ENCODE results near the gene GMCL1.

The GMCL1 gene

GRCh38 chr2:69810550-69810949 is 18.9 kb upstream of the GMCL1 start:
- H3K4me3 Mint-ChIP-seq, result peak overlapping the region; percentile 19
- peaks cover 47% of the 10 kb centered on the region for H3K4me1 Mint-ChIP-seq
- TF ChIP-seq, protein P1, sequence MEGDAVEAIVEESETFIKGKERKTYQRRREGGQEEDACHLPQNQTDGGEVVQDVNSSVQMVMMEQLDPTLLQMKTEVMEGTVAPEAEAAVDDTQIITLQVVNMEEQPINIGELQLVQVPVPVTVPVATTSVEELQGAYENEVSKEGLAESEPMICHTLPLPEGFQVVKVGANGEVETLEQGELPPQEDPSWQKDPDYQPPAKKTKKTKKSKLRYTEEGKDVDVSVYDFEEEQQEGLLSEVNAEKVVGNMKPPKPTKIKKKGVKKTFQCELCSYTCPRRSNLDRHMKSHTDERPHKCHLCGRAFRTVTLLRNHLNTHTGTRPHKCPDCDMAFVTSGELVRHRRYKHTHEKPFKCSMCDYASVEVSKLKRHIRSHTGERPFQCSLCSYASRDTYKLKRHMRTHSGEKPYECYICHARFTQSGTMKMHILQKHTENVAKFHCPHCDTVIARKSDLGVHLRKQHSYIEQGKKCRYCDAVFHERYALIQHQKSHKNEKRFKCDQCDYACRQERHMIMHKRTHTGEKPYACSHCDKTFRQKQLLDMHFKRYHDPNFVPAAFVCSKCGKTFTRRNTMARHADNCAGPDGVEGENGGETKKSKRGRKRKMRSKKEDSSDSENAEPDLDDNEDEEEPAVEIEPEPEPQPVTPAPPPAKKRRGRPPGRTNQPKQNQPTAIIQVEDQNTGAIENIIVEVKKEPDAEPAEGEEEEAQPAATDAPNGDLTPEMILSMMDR (IDR thresholded peaks at IDR 0.05), result no peak
- H3K27me3 Mint-ChIP-seq (ENCODE audit: low read depth, poor library complexity), result peaks cover 11% of the 10 kb centered on the region
- H3K9me3 Mint-ChIP-seq, result peaks cover 7% of the 10 kb centered on the region
- peaks cover 23% of the 10 kb centered on the region for H3K36me3 Mint-ChIP-seq (ENCODE audit: low read depth)
- peak overlapping the region; percentile 66 for H3K27ac Mint-ChIP-seq
- DNase-seq, result no peak

DNA sequence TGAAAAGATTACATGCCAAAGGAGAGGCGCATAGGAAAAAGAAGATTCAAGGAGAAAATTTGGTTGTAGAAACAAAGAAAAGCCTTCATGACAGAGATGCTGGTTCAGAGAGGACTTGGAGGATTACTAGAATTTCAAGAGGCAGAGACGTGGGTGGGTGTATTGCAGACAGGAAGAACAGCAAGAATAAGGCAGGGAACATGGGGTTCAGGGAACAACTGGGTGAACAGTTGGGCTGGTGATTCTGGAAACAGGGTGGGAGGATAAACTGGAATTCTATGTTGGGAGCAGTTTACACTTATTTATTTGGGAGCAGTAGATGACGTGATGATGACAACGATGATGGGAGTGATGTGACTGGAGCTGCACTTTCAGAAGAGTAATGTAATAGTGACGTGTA is 18.4 kb upstream of the GMCL1 start:
- no peak for DNase-seq
- H3K27ac Mint-ChIP-seq, result peak overlapping the region; percentile 66
- peaks cover 7% of the 10 kb centered on the region for H3K9me3 Mint-ChIP-seq
- H3K36me3 Mint-ChIP-seq (ENCODE audit: low read depth), result peaks cover 19% of the 10 kb centered on the region
- H3K27me3 Mint-ChIP-seq (ENCODE audit: low read depth, poor library complexity), result peaks cover 11% of the 10 kb centered on the region
- H3K4me1 Mint-ChIP-seq, result peaks cover 43% of the 10 kb centered on the region
- peak overlapping the region; percentile 19 for H3K4me3 Mint-ChIP-seq
- TF ChIP-seq, protein P1 (IDR thresholded peaks at IDR 0.05), result no peak

- Mint-ChIP-seq H3K27ac (peak overlapping the region; percentile 66), H3K27me3 (ENCODE audit: low read depth, poor library complexity) (peaks cover 7% of the 10 kb centered on the region), H3K4me1 (peaks cover 37% of the 10 kb centered on the region), H3K9me3 (peaks cover 4% of the 10 kb centered on the region), H3K4me3 (peak overlapping the region; percentile 28), H3K36me3 (ENCODE audit: low read depth) (peaks cover 13% of the 10 kb centered on the region)
- TF ChIP-seq, protein P1 (IDR thresholded peaks at IDR 0.05), result no peak
- DNase-seq, result no peak
Observed at GRCh38 chr2:69811591-69811990, 17.9 kb upstream of the GMCL1 start.

DNA sequence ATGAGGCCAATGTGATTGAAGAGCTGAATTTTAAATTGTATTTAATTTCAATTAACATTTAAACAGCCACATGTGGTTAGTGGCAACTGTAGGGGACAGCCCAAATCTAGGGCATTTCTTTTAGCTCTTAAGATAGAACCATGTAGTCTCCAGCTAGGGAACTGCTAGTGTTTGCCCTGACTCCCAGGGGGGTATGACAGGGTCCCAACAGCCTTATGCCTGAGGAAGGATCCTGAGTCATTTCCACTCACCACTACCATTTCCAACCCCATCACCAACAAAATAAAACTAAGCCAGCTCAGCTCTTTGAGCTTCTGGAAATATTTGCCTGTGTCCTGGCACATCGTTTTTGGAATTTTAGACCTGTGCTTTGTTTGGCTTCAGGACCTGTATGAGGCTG is 13.7 kb upstream of the GMCL1 start:
- H3K27me3 Mint-ChIP-seq (ENCODE audit: low read depth, poor library complexity), result peaks cover 8% of the 10 kb centered on the region
- H3K4me1 Mint-ChIP-seq, result peaks cover 29% of the 10 kb centered on the region
- TF ChIP-seq, protein P1 (IDR thresholded peaks at IDR 0.05), result no peak
- peaks cover 4% of the 10 kb centered on the region for H3K9me3 Mint-ChIP-seq
- peaks cover 5% of the 10 kb centered on the region for H3K36me3 Mint-ChIP-seq (ENCODE audit: low read depth)
- H3K4me3 Mint-ChIP-seq, result no peak overlapping the region
- no peak for DNase-seq
- H3K27ac Mint-ChIP-seq, result no peak overlapping the region

DNA sequence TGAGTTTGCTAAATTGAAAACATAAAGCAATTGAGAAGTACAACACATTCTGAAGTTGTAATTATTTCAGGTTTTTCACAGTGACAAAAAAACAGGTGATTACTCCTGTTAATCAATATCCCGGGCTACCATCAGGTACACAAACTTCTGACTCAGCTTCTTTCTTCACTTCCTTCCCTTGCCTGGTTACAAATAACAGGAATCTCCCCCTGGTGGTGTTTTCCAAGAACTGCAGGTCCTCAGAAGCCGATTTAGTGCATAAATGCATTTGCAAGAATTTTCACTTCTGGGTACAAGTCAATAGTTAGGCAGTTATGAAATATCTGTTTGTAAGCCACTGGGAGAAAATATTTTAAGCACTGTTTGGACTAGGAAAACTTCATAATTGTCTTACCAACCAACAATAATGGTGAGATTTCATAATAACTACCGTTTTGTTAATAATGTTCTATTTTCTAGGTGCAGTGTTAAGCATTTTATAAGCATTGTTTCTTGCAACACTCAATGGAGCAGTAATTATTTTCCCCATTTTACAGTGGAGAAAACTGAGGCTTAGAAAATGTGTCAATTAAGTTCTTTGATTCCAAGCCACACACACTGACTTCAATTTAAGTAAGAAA is 12.4 kb upstream of the GMCL1 start:
- peak; percentile 68 for DNase-seq
- Mint-ChIP-seq H3K9me3 (peaks cover 4% of the 10 kb centered on the region), H3K4me1 (peaks cover 16% of the 10 kb centered on the region), H3K27me3 (ENCODE audit: low read depth, poor library complexity) (peaks cover 5% of the 10 kb centered on the region), H3K4me3 (no peak overlapping the region), H3K27ac (no peak overlapping the region), H3K36me3 (ENCODE audit: low read depth) (peaks cover 10% of the 10 kb centered on the region)
- TF ChIP-seq, protein P1 (IDR thresholded peaks at IDR 0.05), result peak; percentile 95
